Astrocyte of the spinal cord (primary cell): Measurements from ENCODE around the gene MCM7.
A peak's percentile ranks its signal among the peaks of the same experiment; 100 is the strongest.

Experiments used
- DNase-seq: peaks from one replicate; pipeline ENCODE4 v3.0.0; 2011; ENCODE audit warnings: low read depth, low spot score
- H3K4me3 ChIP-seq: 2 replicates; pipeline ENCODE4 v1.5.1; 2011; ENCODE audit warnings: low read depth, mild to moderate bottlenecking, low read length, moderate library complexity
- in situ Hi-C: cut with HindIII; loops from 2 replicates; pipeline ENCODE4 v1.10.0; 2017; ENCODE audit warnings: low sequenced_read_pairs
- TF ChIP-seq, protein P1 (sequence below): IDR thresholded peaks from 2 replicates; pipeline ENCODE4 v1.5.1; 2012; ENCODE audit warnings: low read depth, mild to moderate bottlenecking, low read length, inconsistent platforms

Gene MCM7

DNA sequence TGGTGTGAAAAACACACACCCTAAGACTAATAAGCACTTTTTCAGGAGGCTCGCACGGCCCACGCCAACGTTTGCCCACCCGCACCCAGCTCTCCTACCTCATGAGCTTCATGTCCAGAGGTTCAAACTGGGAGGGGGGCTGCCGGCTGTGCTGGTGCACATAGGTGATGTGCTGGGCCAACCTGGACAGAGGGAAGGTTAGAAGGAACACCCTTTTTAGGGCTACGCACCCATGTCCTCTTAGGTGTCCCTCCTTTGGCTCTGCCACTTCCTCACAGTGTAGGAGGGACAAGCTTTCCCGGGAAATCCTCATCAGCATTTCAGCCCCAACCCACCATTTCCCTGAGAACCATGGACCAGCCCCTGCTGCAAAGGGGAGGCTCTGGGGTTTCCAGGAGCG, 5.9 kb downstream of the MCM7 start:
- TF ChIP-seq, protein P1, sequence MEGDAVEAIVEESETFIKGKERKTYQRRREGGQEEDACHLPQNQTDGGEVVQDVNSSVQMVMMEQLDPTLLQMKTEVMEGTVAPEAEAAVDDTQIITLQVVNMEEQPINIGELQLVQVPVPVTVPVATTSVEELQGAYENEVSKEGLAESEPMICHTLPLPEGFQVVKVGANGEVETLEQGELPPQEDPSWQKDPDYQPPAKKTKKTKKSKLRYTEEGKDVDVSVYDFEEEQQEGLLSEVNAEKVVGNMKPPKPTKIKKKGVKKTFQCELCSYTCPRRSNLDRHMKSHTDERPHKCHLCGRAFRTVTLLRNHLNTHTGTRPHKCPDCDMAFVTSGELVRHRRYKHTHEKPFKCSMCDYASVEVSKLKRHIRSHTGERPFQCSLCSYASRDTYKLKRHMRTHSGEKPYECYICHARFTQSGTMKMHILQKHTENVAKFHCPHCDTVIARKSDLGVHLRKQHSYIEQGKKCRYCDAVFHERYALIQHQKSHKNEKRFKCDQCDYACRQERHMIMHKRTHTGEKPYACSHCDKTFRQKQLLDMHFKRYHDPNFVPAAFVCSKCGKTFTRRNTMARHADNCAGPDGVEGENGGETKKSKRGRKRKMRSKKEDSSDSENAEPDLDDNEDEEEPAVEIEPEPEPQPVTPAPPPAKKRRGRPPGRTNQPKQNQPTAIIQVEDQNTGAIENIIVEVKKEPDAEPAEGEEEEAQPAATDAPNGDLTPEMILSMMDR: no peak
- no peak overlapping the region for H3K4me3 ChIP-seq
- no peak for DNase-seq
- in situ Hi-C loops: no loop called here

DNA sequence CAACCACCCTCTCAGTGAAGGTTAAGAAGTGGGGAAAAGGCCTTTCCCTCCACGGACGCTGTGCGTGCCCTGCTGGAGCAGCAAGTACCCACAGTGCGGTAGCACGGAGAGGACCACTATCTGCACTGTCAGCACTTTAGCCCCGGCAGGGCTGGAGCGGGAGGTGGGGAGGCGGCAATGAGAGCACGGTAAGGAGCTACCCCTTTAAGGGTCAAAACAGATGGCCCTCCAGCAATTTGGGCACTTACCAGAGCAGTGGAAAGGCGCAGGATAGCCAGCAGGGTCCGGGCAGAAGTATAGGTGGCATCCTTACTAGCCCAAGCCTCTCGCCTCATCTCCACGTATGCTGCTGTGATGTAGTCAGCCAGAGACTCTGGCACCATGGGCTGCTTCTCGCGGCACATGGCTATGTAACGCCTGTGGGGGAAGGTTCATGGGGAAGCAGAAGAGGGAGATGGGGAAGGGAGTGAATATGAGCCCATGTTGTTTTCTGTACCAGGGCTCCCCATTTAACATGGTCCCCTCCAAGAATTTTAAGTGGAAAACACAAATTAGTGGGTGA, 7.2 kb downstream of the MCM7 start:
- in situ Hi-C loops: no loop called here
- H3K4me3 ChIP-seq: no peak overlapping the region
- no peak for DNase-seq
- TF ChIP-seq, protein P1: no peak

DNA sequence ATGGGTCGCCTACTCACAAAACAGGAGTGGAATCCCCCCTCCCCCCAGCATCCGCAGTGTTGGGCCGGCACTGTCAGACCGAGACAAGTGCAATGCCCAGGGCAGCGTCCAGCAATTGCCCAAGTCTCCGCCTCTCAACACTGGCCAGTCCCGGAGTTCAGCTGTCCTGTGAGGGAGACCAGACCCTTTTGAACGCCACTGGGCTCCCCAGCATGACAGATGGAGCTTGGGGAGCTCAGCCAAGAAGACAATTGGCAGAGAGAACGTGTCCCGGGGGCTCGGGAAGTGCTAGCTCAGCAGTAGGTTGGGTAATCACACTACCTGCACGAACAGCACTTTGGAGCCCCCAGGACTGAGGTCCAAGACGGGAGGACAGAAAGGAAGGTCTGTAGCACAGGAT, 7.7 kb downstream of the MCM7 start:
- TF ChIP-seq, protein P1: no peak
- H3K4me3 ChIP-seq: no peak overlapping the region
- in situ Hi-C loops: no loop called here
- no peak for DNase-seq

DNA sequence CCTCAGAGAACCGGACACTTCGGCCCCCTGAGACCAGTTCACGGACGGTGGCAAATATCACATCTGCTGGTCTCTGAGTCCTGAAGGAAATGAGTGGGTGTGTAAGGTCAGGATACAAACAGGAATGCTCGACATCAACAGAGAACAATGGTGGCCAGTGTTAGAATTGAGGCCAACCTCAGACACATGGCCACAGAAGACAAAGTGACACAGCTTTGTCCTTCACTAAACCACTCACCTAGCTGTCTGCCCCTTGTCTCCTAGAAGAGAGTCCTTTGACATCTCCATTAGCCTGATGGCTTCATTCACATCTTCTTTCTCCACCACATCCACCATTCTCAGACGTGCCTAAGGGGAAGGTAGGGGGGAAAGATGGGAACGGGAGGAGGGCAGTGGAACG, 8.1 kb downstream of the MCM7 start:
- TF ChIP-seq, protein P1: no peak
- no peak for DNase-seq
- in situ Hi-C loops: no loop called here
- H3K4me3 ChIP-seq: no peak overlapping the region

DNA sequence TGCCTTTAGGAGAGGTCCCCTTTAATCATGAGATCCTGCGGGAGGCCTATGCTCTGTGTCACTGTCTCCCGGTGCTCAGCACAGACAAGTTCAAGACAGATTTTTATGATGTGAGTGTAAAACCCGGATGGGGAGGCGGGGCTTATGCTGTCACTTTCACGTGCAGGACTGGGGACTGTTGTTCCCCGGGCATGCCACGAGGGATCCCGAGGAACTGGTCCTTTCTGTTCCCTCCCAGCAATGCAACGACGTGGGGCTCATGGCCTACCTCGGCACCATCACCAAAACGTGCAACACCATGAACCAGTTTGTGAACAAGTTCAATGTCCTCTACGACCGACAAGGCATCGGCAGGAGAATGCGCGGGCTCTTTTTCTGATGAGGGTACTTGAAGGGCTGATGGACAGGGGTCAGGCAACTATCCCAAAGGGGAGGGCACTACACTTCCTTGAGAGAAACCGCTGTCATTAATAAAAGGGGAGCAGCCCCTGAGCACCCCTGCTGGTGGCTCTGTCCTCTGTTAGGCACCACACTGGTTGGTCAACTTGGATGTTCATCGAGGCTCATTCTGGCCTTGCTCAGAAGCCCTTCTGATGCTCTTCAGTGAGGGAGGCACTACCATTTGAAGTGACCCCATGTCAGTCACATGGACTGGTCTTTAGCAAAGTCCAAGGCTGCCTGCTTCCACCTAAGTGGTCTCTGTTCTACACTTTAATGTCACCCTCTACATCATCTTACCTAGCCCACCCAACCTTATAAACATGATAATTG, 9.6 kb downstream of the MCM7 start:
- DNase-seq: no peak
- H3K4me3 ChIP-seq: no peak overlapping the region
- in situ Hi-C loops: no loop called here
- TF ChIP-seq, protein P1: peak; percentile 14

DNA sequence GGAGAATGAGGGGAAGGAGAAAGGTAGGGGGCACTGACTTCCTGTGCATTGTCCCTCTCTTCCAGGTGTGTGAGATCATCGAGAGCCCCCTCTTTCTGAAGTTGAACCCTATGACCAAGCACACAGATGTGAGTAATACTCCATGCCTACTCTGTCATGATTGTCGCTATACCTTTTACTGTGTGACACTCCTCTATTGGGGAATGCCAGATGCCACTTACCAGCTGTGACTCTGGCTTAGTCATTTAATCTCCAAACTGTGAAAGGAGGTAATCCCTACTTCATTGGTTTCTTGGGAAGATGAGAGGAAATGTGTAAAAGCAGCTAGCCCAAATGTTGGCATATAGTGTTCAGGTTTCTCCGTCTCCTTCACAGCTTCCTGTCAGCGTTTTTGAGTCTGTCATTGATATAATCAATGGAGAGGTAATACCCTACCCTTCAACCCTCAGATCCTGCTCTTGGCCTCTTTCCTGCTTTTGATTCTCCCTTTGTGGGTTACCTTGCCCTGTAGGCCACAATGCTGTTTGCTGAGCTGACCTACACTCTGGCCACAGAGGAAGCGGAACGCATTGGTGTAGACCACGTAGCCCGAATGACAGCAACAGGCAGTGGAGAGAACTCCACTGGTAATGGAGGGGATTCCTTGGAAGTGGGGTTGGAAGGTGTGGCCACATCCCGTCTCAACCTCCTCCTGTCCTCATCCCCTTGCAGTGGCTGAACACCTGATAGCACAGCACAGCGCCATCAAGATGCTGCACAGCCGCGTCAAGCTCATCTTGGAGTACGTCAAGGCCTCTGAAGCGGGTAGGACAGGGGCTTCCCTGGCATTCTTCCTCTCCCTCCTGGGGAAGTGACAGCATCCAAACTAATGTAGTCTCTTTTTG, 10.4 kb downstream of the MCM7 start:
- TF ChIP-seq, protein P1: no peak
- in situ Hi-C loops: no loop called here
- H3K4me3 ChIP-seq: no peak overlapping the region
- DNase-seq: no peak
